Coronary artery (tissue), 2 donors: ENCODE data around the gene CPD.

Experiments
- DNase-seq: peaks from one replicate; pipeline ENCODE4 v3.0.0-alpha.2; 2017; ENCODE audit warnings: low spot score
- H3K27ac ChIP-seq, 2 donors: fragments of 200-600 bp; sonication (generic); one replicate each; pipeline ENCODE4 v1.5.1; 2016 to 2019
- H3K4me3 ChIP-seq: fragments of 200-600 bp; sonication (generic); 2 replicates; pipeline ENCODE4 v1.5.1; 2016; ENCODE audit warnings: mild to moderate bottlenecking, moderate library complexity
- CTCF ChIP-seq: fragments of 200-600 bp; sonication (generic); IDR thresholded peaks from one replicate; pipeline ENCODE4 v1.5.1; 2019; ENCODE audit warnings: antibody characterized with exemption

The CPD gene

DNA sequence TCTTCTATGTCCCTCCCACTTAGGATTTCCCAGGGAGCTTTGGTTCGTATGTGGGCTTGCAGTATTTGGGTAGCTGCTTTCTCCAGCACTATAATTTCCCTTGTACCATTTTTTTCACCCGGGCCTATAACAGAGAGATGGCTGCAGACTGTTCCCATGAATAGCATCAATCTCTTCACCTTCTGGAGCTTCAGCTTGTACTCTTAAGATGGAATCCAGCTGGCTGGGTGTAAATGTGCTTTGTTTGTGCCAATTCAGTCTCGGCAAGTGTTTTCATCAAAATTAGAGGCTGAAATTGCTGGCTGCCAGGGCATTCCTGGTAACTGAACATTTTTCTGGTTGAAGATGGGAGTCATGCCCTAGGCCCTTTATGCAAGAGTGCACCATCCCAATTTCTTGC is 12.2 kb upstream of the CPD start:
- DNase-seq, result no peak
- Histone ChIP-seq H3K4me3 (no peak overlapping the region), H3K27ac (no peak overlapping the region)
- TF ChIP-seq CTCF, result no peak

GRCh38 chr17:30368912-30369720 is 9.6 kb upstream of the CPD start:
- no peak for DNase-seq
- H3K27ac ChIP-seq, result no peak overlapping the region

DNA sequence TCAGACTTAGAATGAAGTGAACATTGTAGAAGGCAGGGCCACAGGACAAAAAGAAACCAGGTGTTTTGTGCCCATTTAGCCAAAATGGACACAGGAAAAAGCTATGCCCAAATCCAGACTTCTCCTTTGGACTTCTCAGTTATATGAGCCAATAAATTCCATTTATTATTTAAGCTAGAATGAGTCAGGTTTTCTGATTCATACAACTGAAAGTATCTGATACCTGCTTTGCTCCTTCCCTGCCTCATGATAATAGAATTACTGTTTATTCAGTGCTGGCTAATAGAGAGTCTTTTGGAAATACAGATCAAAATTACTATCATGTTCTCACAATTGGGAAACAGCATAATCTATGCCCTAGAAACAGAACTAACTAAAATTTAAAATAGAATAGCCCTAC is 8.7 kb upstream of the CPD start:
- Histone ChIP-seq H3K27ac (no peak overlapping the region), H3K4me3 (no peak overlapping the region)
- DNase-seq, result no peak
- no peak for TF ChIP-seq CTCF

More at GRCh38 chr17:30368912-30369720, 9.6 kb upstream of the CPD start:
- no peak for TF ChIP-seq CTCF
- no peak overlapping the region for H3K4me3 ChIP-seq

DNA sequence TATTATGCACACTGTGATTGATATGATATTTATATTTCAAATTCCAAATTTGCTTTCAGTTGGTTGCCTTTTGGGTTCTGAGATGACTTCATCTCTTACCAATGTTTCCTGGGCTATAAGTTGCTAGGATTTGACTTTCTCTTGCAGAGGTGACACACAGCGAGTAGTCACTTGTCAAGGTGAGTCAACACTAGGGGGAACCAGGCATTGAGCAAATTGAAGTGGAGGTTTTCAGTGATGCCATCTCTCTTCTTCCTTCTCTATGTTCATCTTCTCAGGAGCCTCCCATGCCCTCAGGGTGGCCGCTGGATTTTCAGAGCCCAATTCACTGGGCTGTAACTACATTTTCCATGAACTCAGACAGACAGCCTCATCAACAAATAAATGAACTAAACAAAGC is 6.0 kb upstream of the CPD start:
- Histone ChIP-seq H3K4me3 (no peak overlapping the region), H3K27ac (no peak overlapping the region)
- DNase-seq, result no peak
- no peak for TF ChIP-seq CTCF

DNA sequence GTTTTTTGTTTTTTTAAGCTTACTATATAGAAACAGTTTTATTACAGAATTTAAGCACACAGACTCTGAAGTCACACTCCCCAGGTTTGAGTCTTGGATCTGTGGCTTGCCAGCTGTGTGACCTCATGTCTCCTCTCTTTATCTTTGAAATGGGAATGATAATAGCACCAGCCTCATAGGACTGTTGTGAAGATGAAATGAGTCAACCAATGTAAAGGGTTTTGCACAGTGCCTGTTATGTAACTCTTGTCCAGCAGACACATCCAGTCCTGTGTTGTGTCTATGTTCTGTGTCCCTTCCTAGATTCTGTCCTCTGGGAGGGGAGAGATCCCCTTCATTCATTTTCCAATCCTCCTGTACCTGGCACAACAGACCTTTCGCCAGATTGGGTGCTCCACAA is 3.1 kb upstream of the CPD start:
- TF ChIP-seq CTCF, result no peak
- Histone ChIP-seq H3K4me3 (no peak overlapping the region), H3K27ac (no peak overlapping the region)
- DNase-seq, result no peak

DNA sequence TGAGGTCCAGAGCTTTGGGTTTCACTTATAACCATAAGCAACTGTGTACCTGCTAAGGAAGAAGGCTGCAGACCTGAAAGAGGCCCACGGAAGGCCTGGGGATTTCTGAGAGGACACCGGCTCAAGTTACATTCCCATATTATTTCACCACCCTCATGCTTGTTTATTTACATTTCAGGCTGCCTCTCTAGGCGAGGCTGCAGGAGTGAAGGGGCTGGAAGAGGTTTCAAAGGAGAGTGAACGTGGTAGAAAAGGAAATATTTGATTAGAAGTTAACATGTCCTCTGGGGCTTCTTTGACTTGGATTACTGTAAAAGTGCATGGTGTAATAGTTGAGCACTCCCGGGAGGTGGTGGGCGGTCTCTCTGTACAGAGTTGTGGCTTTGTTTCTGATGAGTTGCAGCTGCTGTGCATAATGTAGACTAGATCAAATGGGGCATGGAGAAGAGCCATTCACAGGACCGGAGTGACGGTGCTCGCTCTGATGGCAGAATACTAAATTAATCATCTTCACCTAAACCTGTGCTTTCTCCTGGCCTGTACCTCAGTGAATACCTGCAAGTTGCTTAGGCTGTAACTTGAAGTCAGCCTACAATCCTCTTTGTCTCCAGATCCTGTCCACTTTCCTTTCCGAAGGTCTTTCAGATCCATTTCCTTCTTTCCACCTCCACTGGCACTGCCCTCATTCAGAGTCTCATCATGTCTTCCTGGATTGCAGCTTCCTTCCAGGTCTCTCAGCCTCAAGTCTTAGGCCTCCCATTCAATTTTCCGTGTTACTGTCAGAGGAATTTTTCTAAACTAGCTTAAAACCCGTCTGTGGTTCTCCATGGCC is 1.9 kb upstream of the CPD start:
- Histone ChIP-seq H3K27ac (no peak overlapping the region), H3K4me3 (no peak overlapping the region)
- DNase-seq, result no peak
- no peak for TF ChIP-seq CTCF
